Measurements from ENCODE around the gene RABGAP1L.

- no peak for TF ChIP-seq POLR2AphosphoS5 (IDR thresholded peaks at IDR 0.05)
- TF ChIP-seq, protein P1, sequence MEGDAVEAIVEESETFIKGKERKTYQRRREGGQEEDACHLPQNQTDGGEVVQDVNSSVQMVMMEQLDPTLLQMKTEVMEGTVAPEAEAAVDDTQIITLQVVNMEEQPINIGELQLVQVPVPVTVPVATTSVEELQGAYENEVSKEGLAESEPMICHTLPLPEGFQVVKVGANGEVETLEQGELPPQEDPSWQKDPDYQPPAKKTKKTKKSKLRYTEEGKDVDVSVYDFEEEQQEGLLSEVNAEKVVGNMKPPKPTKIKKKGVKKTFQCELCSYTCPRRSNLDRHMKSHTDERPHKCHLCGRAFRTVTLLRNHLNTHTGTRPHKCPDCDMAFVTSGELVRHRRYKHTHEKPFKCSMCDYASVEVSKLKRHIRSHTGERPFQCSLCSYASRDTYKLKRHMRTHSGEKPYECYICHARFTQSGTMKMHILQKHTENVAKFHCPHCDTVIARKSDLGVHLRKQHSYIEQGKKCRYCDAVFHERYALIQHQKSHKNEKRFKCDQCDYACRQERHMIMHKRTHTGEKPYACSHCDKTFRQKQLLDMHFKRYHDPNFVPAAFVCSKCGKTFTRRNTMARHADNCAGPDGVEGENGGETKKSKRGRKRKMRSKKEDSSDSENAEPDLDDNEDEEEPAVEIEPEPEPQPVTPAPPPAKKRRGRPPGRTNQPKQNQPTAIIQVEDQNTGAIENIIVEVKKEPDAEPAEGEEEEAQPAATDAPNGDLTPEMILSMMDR (IDR thresholded peaks at IDR 0.05 in 8 of 11, conservative IDR thresholded peaks at IDR 0.05 in 3 of 11): no peak
- TF ChIP-seq POLR2A (IDR thresholded peaks at IDR 0.05): no peak
Measured at GRCh38 chr1:174841747-174842146, 682.4 kb downstream of the RABGAP1L start.

Data from spleen (tissue), 7 donors.